CD4-positive, alpha-beta memory T cell (primary cell): ENCODE results near the gene APMAP. TPM values are rescaled to one million over a fixed set of nuclear protein-coding genes. Genes with fewer than 3 reads are reported as not detected.

Source experiments
- CTCF ChIA-PET: fragments of 350-600 bp; sonication (Branson Sonifier 250); formaldehyde crosslinking; loops from one replicate; lab custom pipeline; 2021; ENCODE audit warnings: inconsistent platforms; ENCODE audit not compliant: partially characterized antibody; lab: Charles Lee
- POLR2A ChIA-PET: fragments of 350-600 bp; sonication (Branson Sonifier 250); formaldehyde crosslinking; loops from one replicate; lab custom pipeline; 2021; ENCODE audit not compliant: partially characterized antibody; lab: Charles Lee
- DNase-seq, 5 donors: peaks; one replicate each; pipeline versions ENCODE4 v3.0.0 to v3.0.0-alpha.2; 2020 to 2022; ENCODE audit warnings: mixed read lengths in 1 of 5
- H3K27ac ChIP-seq: one replicate; pipeline ENCODE4 v1.7.0; 2013; ENCODE audit warnings: low read depth, low read length
- H3K27me3 ChIP-seq: 2 replicates; pipeline ENCODE4 v1.7.0; 2013; ENCODE audit warnings: mild to moderate bottlenecking, low read length, moderate library complexity; ENCODE audit not compliant: insufficient read depth
- H3K36me3 ChIP-seq: 2 replicates; pipeline ENCODE4 v1.7.0; 2013; ENCODE audit warnings: mild to moderate bottlenecking, low read length, moderate library complexity; ENCODE audit not compliant: insufficient read depth
- H3K4me1 ChIP-seq: 2 replicates; pipeline ENCODE4 v1.7.0; 2013; ENCODE audit warnings: mild to moderate bottlenecking, low read length, moderate library complexity; ENCODE audit not compliant: insufficient read depth
- H3K4me3 ChIP-seq, 2 donors: one replicate each; pipeline ENCODE4 v1.7.0; 2013; ENCODE audit warnings: low read length in 2 of 2, mild to moderate bottlenecking in 1 of 2
- H3K9me3 ChIP-seq, 2 donors: one replicate each; pipeline ENCODE4 v1.7.0; 2013; ENCODE audit warnings: low read length in 2 of 2, control low read depth in 1 of 2; ENCODE audit not compliant: control insufficient read depth in 1 of 2
- H3K27ac Mint-ChIP-seq, 7 donors: one replicate each; pipeline ENCODE4 v1.8.0; 2020 to 2021; ENCODE audit warnings: mixed read lengths in 7 of 7, mild to moderate bottlenecking in 6 of 7, inconsistent platforms in 3 of 7, moderate library complexity in 3 of 7
- H3K27me3 Mint-ChIP-seq, 2 donors: one replicate each; pipeline ENCODE4 v1.8.0; 2020 to 2021; ENCODE audit warnings: mixed read lengths in 2 of 2
- H3K36me3 Mint-ChIP-seq, 2 donors: one replicate each; pipeline ENCODE4 v1.8.0; 2020 to 2021; ENCODE audit warnings: mixed read lengths in 2 of 2, inconsistent platforms in 1 of 2, mild to moderate bottlenecking in 1 of 2
- H3K4me1 Mint-ChIP-seq, 4 donors: one replicate each; pipeline ENCODE4 v1.8.0; 2020 to 2021; ENCODE audit warnings: mixed read lengths in 4 of 4, mild to moderate bottlenecking in 1 of 4
- H3K4me3 Mint-ChIP-seq, 8 donors: one replicate each; pipeline ENCODE4 v1.8.0; 2020 to 2021; ENCODE audit warnings: mixed read lengths in 8 of 8, mild to moderate bottlenecking in 7 of 8, moderate library complexity in 6 of 8, inconsistent platforms in 3 of 8
- H3K9me3 Mint-ChIP-seq, 8 donors: one replicate each; pipeline ENCODE4 v1.8.0; 2020 to 2021; ENCODE audit warnings: mixed read lengths in 8 of 8, mild to moderate bottlenecking in 5 of 8, inconsistent platforms in 3 of 8, moderate library complexity in 1 of 8
- intact Hi-C: fragments of 100-400 bp; cut with micrococcal nuclease; formaldehyde crosslinking; loops from one replicate; pipeline ENCODE4 v1.15.1; 2023
- polyA plus RNA-seq, 2 donors: library from polyadenylated mRNA; unstranded; fragments of 300-500 nt; fragmentation: Illumina TruSeq; gene quantifications; one replicate each; pipeline ENCODE4 v1.2.3, GENCODE V29; 2021
- total RNA-seq, 2 experiments: library from RNA; stranded (reverse); gene quantifications; one replicate each; pipeline ENCODE4 v1.2.3, GENCODE V29; 2021

Gene APMAP
- total and polyA plus RNA-seq, 4 experiments from 2014 or later = 48.4 to 130 (median 60.4) TPM

DNA sequence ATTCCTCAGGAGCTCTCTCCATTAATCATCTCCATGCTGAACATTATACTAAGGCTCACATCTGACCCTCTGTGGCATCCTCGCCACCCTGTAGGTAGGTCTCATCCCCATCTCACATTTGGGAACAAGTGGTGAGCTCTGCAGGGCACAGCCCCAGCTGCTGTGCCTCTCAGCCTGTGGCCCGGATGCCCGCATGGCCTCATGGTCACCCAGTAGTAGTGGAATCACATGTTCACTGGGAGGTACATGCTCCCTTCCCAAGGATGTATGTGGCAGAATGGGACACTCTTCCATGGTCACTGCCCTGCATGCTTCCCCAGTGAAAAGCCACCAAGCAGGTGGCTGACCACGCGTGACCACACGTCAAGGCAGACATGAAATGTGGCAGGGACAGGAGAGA is 26.3 kb upstream of the APMAP start:
- peaks cover 38% of the 10 kb centered on the region for H3K36me3 ChIP-seq
- Mint-ChIP-seq H3K9me3 (no peaks in the 10 kb centered on the region), H3K36me3 (peaks cover 36 to 90% of the 10 kb centered on the region in 2 donors), H3K4me1 (peaks cover 3 to 15% (median 6%) of the 10 kb centered on the region in 4 donors), H3K4me3 (no peak overlapping the region), H3K27me3 (no peaks in the 10 kb centered on the region), H3K27ac (peak overlapping the region in 1 of 7 donors; percentile 47)
- H3K27ac ChIP-seq = no peak overlapping the region
- intact Hi-C loops = no loop called here
- no peaks in the 10 kb centered on the region for H3K4me1 ChIP-seq
- DNase-seq = no peak
- no peaks in the 10 kb centered on the region for H3K9me3 ChIP-seq
- no peak overlapping the region for H3K4me3 ChIP-seq
- CTCF ChIA-PET = interaction anchor here (1.0 kb wide), 1 partner anchor 9 kb away, joined by 3 read pairs; no protein-coding TSS in a partner anchor
- no peaks in the 10 kb centered on the region for H3K27me3 ChIP-seq
- POLR2A ChIA-PET = no interaction called here

DNA sequence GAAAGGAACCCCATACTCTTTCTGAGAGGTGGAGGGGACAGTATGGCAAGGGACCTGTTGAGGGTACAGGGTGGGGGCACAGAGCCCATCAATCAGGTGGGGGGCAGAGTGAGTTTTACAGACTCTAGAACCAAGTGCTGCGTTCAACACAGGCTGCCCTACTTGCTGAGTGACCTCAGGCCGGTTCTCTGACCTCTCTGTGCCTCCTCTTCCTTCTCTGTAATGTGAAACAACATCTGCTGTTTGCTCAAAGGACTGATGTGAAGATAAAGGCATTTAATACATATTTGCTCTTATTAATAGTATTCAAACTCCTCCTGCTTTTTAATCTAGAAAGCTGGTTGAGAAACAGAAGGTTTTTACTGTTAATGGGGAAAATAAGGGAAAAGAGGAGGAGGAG is 25.9 kb upstream of the APMAP start:
- Mint-ChIP-seq H3K27ac (no peak overlapping the region), H3K27me3 (no peaks in the 10 kb centered on the region), H3K9me3 (no peaks in the 10 kb centered on the region), H3K4me1 (peaks cover 0 to 11% (median 4%) of the 10 kb centered on the region in 4 donors), H3K4me3 (no peak overlapping the region), H3K36me3 (peaks cover 32 to 90% of the 10 kb centered on the region in 2 donors)
- no peak for DNase-seq
- CTCF ChIA-PET = interaction anchor here (1.0 kb wide), 1 partner anchor 9 kb away, joined by 3 read pairs; no protein-coding TSS in a partner anchor
- Histone ChIP-seq H3K27ac (no peak overlapping the region), H3K27me3 (no peaks in the 10 kb centered on the region), H3K9me3 (no peaks in the 10 kb centered on the region), H3K4me1 (no peaks in the 10 kb centered on the region), H3K4me3 (no peak overlapping the region), H3K36me3 (peaks cover 42% of the 10 kb centered on the region)
- POLR2A ChIA-PET = no interaction called here
- intact Hi-C loops = no loop called here

DNA sequence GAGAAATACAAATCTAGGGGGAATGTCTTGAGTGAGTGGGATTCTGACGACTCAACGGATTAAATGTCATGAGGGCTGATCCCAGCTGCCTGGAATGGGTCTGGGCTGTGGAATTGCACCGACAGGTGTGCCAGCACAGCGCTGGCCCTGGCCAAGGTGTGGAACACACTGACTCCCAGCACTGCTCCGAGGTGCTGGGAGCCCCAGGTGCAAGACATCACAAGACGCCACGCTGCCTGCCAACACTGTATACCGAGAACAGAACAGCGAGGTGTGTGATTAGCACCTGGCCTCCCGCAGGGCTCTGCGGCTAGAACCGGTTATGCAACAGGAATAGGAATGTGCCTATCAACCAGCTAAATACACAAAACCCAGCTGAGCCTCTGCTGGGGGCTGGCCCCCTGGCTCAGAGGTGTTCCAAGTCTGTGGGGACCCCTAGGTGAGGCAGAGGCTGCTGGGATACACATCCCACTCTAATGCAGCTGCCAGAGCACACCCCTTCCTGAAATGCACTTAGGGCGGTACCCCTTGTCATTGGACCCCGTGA is 24.8 kb upstream of the APMAP start:
- no peak for DNase-seq
- Histone ChIP-seq H3K27ac (no peak overlapping the region), H3K36me3 (peaks cover 42% of the 10 kb centered on the region), H3K9me3 (no peaks in the 10 kb centered on the region), H3K4me1 (no peaks in the 10 kb centered on the region), H3K4me3 (no peak overlapping the region), H3K27me3 (no peaks in the 10 kb centered on the region)
- CTCF ChIA-PET = no interaction called here
- no peaks in the 10 kb centered on the region for H3K27me3 Mint-ChIP-seq
- no peaks in the 10 kb centered on the region for H3K9me3 Mint-ChIP-seq
- intact Hi-C loops = no loop called here
- H3K36me3 Mint-ChIP-seq = peaks cover 37 to 90% of the 10 kb centered on the region in 2 donors
- no peak overlapping the region for H3K27ac Mint-ChIP-seq
- no peak overlapping the region for H3K4me3 Mint-ChIP-seq
- POLR2A ChIA-PET = no interaction called here
- peaks cover 0 to 9% (median 0%) of the 10 kb centered on the region in 4 donors for H3K4me1 Mint-ChIP-seq

DNA sequence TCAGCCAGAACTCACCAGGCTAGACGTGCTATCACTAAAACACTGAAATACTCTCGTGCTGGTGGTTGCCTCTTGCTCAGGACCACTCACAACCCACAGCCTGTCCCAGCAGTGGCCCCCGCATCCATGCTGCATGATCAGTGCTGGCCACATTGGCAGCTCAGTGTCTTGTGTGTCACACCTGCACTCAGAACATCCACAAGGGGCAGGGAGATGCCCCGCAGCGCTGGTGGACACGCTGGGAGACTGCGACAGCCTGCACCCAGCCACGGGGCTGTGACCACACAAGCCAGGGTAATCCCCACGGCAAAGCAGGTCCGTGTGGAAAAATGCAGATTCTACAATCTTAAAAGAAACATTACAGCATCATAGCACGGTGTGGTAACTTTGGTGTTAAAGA is 23.9 kb upstream of the APMAP start:
- H3K9me3 Mint-ChIP-seq = no peaks in the 10 kb centered on the region
- Histone ChIP-seq H3K27ac (no peak overlapping the region), H3K4me3 (no peak overlapping the region), H3K36me3 (peaks cover 50% of the 10 kb centered on the region), H3K27me3 (no peaks in the 10 kb centered on the region), H3K9me3 (no peaks in the 10 kb centered on the region), H3K4me1 (no peaks in the 10 kb centered on the region)
- no peak for DNase-seq
- no peak overlapping the region for H3K27ac Mint-ChIP-seq
- H3K27me3 Mint-ChIP-seq = no peaks in the 10 kb centered on the region
- intact Hi-C loops = no loop called here
- H3K4me1 Mint-ChIP-seq = peaks cover 0 to 9% (median 0%) of the 10 kb centered on the region in 4 donors
- no peak overlapping the region for H3K4me3 Mint-ChIP-seq
- peaks cover 41 to 90% of the 10 kb centered on the region in 2 donors for H3K36me3 Mint-ChIP-seq
- ChIA-PET CTCF (no interaction called here), POLR2A (no interaction called here)

DNA sequence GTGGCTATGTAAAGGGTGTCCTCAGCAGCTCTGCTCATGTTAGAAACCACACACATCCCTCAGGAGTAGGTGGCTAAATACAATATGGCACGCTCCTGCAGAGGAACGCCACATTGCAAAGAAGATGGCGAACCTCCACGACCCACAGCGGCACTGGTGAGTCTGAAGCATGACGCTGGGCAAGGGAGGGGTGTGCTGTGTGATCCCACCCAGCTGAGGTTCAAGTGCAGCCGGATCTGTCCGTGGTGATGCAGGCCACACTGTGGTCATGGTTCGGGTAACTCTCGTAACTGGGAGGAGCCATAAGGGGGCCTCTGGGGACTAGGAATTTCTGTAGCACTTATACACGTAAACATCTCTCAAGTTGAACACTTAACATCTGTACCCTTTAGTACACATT is 23.4 kb upstream of the APMAP start:
- Histone ChIP-seq H3K4me1 (no peaks in the 10 kb centered on the region), H3K27ac (no peak overlapping the region), H3K9me3 (no peaks in the 10 kb centered on the region), H3K36me3 (peaks cover 54% of the 10 kb centered on the region), H3K27me3 (no peaks in the 10 kb centered on the region), H3K4me3 (no peak overlapping the region)
- H3K4me1 Mint-ChIP-seq = peaks cover 0 to 9% (median 0%) of the 10 kb centered on the region in 4 donors
- ChIA-PET POLR2A (no interaction called here), CTCF (no interaction called here)
- H3K4me3 Mint-ChIP-seq = no peak overlapping the region
- no peaks in the 10 kb centered on the region for H3K9me3 Mint-ChIP-seq
- peaks cover 46 to 92% of the 10 kb centered on the region in 2 donors for H3K36me3 Mint-ChIP-seq
- intact Hi-C loops = no loop called here
- no peak for DNase-seq
- no peaks in the 10 kb centered on the region for H3K27me3 Mint-ChIP-seq
- H3K27ac Mint-ChIP-seq = no peak overlapping the region

DNA sequence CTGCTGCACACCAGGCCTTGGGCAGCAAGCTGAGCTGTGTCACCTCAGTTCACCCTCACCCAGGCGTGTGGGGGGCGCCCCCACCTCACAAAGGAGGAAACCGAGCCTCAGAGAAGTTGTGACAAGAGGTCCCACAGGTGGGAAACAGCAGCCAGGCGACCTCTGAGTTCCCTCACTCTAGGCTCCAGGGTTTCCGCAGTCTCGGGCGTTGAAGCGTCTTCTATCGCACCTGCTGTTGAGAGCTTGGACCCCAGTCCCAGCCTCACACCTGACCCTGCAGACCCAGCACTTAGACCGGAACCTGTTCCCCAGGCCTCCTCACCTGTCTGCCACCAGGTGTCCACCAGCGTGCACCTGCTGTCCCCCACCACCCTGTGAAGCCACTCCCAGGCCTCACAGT is 22.3 kb upstream of the APMAP start:
- Histone ChIP-seq H3K4me1 (no peaks in the 10 kb centered on the region), H3K36me3 (peaks cover 53% of the 10 kb centered on the region), H3K4me3 (no peak overlapping the region), H3K27ac (no peak overlapping the region), H3K27me3 (no peaks in the 10 kb centered on the region), H3K9me3 (no peaks in the 10 kb centered on the region)
- POLR2A ChIA-PET = no interaction called here
- Mint-ChIP-seq H3K9me3 (no peaks in the 10 kb centered on the region), H3K4me1 (peaks cover 0 to 9% (median 0%) of the 10 kb centered on the region in 4 donors), H3K27me3 (no peaks in the 10 kb centered on the region), H3K27ac (no peak overlapping the region), H3K4me3 (no peak overlapping the region), H3K36me3 (peaks cover 54 to 92% of the 10 kb centered on the region in 2 donors)
- CTCF ChIA-PET = no interaction called here
- intact Hi-C loops = no loop called here
- DNase-seq = no peak

DNA sequence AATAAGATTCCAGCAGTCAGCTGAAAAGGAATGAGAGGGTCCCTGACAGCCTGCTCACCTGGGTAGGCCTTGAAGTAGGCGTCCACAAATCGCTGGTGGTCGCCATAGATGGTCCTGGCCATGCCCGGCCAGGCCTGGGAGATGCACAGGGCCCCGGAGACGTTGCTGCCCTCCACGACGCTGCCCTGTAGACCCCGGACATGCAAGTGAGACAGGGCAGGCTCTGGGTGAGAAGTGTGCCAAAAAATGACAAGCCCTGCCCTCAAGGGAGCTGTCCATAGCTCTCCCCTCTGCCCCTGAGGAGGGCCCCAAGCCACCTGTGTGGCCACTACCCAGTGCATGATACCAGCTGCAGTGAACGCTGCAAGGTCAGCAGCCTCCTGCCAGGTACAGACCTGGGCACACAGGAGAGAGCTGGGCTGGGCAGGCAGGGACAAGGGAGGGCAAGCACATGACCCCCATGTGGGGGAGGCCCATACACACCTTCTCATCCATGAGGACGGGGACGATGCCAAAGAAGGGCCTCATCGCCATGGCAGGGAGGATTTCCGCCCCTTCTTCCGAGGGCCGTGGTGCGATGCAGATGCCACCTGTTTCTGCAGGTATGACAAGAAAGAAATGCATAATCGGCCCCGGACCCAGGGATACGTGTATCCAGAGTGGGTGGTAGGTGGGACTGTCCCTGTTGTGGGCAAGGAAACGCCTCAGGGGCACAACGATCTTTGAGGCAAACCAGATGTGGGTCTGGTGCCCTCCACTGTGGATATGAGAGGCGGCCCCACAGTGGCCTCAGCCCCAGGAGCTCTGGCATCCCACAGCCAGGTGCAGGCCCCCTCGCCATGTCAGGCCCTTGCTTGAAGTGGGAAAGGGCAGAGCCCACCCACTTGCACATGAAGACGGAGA is 21.2 kb upstream of the APMAP start:
- POLR2A ChIA-PET = interaction anchor here (1.0 kb wide), 1 partner anchor 9 kb away, joined by 3 read pairs; no protein-coding TSS in a partner anchor
- no peak for DNase-seq
- no peak overlapping the region for H3K4me3 Mint-ChIP-seq
- Histone ChIP-seq H3K9me3 (no peaks in the 10 kb centered on the region), H3K4me3 (no peak overlapping the region), H3K36me3 (peaks cover 57% of the 10 kb centered on the region), H3K27ac (no peak overlapping the region), H3K4me1 (no peaks in the 10 kb centered on the region), H3K27me3 (no peaks in the 10 kb centered on the region)
- CTCF ChIA-PET = no interaction called here
- H3K36me3 Mint-ChIP-seq = peaks cover 60 to 92% of the 10 kb centered on the region in 2 donors
- intact Hi-C loops = no loop called here
- no peak overlapping the region for H3K27ac Mint-ChIP-seq
- peaks cover 0 to 5% (median 0%) of the 10 kb centered on the region in 4 donors for H3K4me1 Mint-ChIP-seq
- no peaks in the 10 kb centered on the region for H3K9me3 Mint-ChIP-seq
- H3K27me3 Mint-ChIP-seq = no peaks in the 10 kb centered on the region
